GM21423 (cell line): Measurements from ENCODE around the gene POC1B.

Experiments
- ATAC-seq: cut with Tn5 transposase; IDR thresholded peaks from one replicate; pipeline ENCODE4 v1.9.1; 2021; ENCODE audit warnings: mild to moderate bottlenecking, moderate library complexity; ENCODE audit not compliant: unreplicated experiment

Gene POC1B

GRCh38 chr12:89424389-89424788 lies 101.5 kb downstream of the POC1B start:
- no peak for ATAC-seq

DNA sequence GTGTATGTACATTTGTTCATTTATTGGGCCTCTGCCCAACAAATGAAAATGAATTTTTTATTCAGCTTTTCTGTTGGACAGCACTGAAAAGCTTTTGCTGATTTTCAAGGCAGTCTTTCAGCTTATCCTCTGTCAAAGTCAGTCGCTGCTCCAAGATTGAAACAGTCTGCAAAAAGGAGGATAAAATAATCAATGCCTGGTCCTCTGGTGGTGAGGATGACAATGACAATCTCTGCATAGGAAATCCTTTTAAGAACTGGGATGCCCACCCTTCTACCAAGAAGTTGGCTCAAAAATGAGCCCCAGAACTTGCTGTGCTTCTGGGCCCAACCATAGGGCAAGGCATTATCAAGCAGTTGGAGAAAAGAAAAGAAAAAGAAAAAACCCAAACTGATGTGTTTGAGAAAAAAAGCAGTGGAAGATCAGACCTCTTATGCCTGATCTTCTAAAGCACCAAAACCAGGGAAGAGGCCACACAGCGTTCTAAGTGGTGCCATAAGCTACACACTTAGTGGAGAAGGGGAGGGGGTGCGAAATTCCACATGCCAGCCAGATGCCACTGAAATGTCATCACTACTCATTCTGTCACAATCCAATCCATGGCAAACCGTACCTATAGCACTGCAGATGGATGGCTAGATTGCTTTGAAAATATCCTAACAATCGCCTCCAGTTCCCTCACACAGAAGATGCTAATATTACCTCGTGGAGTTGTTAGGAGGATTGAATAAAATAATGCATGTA lies 104.6 kb downstream of the POC1B start:
- no peak for ATAC-seq

DNA sequence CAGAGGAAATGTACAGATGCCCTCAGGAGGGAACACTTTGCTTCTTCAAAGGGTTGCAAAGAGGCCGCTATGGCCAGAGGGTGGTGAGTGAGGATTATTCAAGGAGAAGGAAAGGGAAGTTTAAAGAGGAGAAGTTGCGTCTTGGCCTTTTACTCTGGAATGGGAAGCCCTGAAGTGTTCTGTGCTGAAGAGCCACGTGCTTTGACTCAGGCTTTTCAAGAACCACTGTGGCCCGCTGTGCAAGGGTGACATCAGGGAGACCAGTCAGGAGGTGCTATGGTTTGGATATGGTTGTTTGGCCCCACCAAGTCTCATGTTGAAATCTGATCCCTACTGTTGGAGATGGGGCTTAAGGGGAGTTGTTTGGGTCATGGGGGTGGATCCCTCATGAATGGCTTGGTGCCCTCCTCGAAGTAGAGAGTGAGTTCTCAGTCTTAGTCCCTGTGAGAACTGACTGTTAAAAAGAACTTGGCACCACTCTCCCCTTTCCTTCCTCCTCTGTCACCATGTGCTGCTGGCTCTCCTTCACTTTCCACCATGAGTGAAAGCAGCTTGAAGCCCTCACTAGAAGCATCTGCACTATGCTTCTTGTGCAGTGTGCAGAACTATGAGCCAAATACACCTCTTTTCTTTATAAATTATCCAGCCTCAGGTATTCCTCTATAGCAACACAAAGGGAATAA lies 107.5 kb downstream of the POC1B start:
- ATAC-seq, result no peak

GRCh38 chr12:89417246-89417977 lies 108.4 kb downstream of the POC1B start:
- no peak for ATAC-seq

GRCh38 chr12:89416049-89416792 lies 109.6 kb downstream of the POC1B start:
- ATAC-seq, result no peak

DNA sequence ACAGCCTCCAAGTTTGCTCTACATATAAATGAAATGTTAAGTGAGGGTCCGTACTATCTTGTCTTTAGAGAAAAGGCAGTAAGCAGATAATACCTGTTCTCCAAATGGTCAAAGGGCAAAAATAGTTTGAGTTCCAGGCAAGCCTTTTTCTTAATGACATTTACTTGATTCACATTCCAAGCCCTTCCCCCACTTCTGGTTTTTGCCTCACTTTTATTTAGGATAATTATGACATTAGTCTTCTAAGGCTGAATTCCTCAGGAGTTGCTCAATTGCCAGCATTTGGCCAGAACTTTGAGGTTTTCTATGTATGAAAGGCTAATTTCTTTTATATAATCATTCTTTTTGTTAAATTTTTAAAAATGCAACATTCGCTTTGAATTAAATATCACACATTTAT lies 111.0 kb downstream of the POC1B start:
- ATAC-seq, result no peak

DNA sequence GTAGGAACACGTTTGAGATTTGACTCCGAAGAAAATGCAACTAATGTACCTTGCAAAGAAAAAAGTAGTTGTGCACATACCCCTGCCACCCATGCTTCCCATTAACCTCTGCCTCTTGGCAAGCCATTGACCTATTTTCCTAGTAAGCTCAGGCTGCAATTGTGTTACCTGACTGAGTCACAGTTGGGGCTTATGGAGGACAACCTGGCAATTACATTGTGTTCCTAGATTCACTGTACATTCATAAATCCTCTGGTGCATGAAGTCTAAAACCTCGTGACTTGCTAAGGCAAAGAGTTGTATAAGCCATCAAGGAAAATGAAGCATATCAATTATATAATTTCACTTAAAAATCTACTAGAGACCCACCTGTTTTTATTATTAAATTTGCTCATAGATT lies 111.5 kb downstream of the POC1B start:
- no peak for ATAC-seq

DNA sequence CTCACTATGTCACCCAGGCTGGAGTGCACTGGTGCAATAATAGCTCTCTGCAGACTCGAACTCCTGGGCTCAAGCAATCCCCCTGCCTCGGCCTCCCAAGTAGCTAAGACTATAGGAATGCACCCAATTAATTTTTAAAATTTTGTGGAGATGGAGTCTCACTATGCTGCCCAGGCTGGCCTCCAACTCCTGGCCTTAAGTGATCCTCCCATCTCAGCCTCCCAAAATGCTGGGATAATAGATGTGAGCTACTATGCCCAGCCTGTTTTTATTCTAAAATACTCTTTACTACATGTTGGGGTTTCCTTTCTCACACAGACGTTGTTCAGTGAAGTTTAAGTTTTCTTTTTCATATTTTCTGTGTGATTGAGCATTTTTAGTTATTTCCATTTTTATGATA lies 112.6 kb downstream of the POC1B start:
- ATAC-seq, result no peak

DNA sequence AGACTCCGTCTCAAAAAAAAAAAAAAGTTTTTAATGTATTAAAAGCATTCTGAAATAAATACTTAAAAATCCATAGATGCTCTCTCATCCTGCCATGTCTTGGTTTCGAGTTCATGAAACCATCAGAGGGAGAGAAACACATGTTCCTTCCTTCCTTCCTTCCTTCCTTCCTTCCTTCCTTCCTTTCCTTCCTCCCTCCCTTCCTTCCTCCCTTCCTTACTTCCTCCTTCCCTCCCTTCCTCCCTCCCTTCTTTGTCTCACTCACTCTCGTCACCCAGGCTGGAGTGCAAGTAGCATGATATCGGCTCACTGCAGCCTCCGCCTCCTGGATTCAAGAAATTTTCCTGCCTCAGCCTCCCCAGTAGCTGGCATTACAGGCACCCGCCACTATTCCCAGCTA lies 113.2 kb downstream of the POC1B start:
- no peak for ATAC-seq

- no peak for ATAC-seq
Measured at GRCh38 chr12:89411846-89412245, 114.0 kb downstream of the POC1B start.

DNA sequence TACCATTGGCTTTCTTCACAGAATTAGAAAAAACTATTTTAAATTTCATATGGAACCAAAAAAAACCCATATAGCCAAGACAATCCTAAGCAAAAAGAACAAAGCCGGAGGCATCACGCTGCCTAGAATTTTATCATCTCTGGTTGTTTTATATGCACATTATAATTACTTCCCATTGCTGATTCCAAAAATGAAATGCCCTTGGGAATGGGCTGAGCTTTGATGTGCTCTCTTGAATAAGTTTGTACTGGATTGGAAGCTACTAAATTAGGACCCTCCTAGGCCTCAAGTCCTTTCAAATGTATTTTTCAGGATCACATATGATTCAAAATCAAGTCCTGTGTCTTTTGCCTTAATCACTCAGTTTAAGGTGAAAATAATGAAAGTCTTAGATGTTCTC lies 114.6 kb downstream of the POC1B start:
- ATAC-seq, result no peak

DNA sequence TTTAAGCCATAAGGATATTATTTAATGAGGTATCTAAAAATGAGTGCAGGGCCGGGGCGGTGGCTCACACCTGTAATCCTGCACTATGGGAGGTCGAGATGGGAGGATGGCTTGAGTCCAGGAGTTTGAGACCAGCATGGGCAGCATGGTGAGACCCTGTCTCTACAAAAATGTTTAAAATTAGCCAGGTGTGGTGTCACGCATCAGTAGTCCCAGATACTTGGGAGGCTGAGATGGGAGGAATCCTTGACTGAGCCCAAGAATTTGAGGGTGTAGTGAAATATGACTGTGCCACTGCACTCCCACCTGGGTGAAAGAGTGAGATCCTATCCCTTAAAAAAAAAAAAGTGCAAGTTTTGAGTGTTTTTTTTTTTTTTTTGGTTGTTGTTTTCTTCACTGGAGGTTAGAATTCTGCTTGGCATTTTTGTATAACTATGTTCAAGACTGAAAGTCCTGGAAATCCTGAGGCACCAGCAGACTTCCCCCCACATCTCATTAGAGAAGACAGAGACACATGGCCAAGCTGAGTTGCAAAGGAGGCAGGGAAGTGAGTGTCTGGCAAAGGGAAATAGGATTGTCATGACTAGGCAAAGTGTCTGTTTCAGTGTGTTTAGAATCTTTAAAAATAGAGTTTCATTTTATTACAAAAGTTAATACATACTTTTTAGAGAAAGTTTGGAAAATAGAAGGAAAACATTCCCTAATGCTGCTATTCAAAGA lies 120.1 kb downstream of the POC1B start:
- ATAC-seq, result no peak

- ATAC-seq, result no peak
Measured at GRCh38 chr12:89401433-89402058, 124.3 kb downstream of the POC1B start.

- no peak for ATAC-seq
Measured at GRCh38 chr12:89400415-89400814, 125.4 kb downstream of the POC1B start.

GRCh38 chr12:89395712-89396111 lies 130.1 kb downstream of the POC1B start:
- no peak for ATAC-seq

DNA sequence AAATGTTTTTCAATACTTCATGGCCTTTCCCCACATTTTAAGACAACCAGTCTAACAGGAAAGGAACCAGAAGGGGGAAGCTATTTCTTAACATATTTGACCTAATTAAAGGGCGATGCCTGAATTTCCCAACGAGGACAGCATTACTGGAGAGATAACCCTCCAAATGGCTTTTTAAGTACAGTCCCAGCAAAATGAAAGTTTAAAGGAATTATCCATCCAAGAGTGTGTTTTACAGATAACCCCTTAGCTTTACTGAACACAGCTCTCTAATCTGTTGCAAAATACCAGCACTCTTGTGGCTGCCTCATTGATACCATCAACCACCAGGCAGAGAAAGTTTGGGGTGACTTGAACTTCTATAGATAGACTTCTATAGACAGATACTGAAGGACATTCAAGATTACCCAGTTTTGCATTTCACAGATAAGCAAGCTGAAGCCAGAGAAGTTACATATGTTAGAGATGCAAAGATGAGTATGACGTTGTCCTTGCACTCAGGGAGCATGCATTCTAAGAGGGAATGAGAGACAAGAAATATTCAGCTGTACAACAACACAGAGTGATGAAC lies 132.2 kb downstream of the POC1B start:
- ATAC-seq, result no peak

DNA sequence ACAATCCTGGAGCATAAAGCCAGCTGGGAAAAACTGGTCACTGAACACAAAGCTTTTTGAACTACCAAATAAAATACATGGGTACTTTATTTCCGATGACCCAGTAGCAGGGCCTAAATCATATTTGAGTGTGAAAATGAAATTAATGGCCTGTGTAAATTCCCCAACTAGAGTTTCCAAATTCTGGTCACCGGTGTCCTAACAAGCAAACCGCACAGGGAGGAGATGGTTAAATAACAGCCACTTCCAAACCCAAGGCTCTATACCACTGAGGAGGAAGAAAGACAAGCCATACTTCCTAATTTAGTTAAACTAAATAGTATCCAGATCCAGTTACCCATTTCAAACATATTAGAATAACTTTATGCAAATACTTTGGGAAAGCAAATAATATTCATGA lies 133.5 kb downstream of the POC1B start:
- ATAC-seq, result no peak

GRCh38 chr12:89391726-89392336 lies 134.0 kb downstream of the POC1B start:
- ATAC-seq, result no peak
